GM12872 (cell line): Measurements from ENCODE around the gene RBMS3.

Experiments used
- TF ChIP-seq, protein P1 (sequence below): IDR thresholded peaks from 3 replicates; pipeline ENCODE4 v1.5.1; 2011; ENCODE audit warnings: low read depth, mild to moderate bottlenecking, low read length, moderate library complexity; ENCODE audit not compliant: insufficient read depth

The RBMS3 gene

DNA sequence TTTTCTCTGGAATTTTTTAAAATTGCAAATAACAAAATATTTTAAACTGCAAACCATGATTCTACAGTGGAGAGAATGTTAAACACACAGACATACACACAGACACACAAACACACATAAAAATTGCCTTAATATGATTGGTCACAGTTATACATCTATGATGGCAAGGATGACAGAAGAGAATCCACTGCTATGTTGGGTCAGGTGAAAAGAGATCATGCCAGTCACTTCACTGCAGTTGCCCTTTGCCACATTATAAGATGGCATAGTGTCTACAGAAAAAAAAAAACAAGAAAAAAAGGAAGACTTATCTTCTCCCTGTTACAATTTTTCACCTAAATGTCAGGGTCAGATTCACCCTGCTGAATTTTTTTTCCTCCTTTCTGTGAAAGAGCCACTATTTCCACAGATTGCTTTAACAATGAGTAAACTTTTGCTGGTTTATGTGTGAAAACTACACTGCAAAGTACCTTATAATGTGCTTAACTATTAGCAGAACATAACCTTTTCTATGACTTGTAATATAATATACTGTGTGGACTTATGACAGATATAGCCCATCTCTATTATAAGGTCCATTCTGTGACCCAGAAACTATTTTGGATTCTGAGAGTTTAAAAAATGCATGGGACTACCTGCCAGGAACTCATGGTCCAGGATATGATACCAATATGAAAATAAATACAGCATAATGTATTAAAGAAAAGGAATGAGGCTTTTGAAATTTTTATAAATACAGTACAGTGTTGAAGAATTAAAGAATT, 111.9 kb downstream of the RBMS3 start:
- TF ChIP-seq, protein P1, sequence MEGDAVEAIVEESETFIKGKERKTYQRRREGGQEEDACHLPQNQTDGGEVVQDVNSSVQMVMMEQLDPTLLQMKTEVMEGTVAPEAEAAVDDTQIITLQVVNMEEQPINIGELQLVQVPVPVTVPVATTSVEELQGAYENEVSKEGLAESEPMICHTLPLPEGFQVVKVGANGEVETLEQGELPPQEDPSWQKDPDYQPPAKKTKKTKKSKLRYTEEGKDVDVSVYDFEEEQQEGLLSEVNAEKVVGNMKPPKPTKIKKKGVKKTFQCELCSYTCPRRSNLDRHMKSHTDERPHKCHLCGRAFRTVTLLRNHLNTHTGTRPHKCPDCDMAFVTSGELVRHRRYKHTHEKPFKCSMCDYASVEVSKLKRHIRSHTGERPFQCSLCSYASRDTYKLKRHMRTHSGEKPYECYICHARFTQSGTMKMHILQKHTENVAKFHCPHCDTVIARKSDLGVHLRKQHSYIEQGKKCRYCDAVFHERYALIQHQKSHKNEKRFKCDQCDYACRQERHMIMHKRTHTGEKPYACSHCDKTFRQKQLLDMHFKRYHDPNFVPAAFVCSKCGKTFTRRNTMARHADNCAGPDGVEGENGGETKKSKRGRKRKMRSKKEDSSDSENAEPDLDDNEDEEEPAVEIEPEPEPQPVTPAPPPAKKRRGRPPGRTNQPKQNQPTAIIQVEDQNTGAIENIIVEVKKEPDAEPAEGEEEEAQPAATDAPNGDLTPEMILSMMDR: no peak

DNA sequence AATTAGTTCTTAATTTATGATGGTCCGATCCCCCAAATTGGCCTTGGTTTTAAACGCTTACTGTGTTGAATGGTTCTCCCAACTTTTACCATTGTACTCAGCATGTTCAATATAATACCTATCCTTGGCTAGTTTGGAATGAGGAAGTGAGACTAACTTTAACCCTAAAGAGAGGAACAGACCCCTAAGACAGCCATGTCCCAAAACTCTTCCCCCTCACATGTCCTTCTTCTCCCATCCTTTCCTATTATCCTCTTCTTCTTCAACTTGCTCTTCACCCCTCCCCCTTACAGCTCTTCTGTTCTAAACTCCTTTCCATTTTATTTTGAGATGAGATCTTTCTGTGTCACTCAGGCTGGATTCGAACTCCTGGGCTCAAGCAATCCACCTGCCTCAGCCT, 116.5 kb downstream of the RBMS3 start:
- TF ChIP-seq, protein P1: no peak

DNA sequence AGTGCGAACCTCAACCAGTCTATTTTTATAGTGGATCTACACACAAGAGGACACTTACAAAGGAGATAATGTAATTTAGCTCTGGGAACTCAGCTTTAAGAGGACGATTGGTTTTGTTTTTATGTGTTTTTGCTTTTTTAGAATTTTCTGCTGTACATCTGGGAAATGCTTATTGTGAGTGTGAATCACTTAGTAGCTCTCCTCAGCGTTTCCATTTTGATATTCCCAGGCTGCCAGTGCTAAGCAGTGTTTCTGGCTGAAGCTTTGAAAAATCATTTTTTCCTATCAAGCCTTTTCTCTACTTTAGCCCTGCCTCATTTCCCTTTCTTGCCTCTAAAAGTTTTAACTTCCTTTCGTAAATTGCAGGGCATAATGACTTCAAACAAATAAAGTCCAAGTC, 117.9 kb downstream of the RBMS3 start:
- TF ChIP-seq, protein P1: no peak

DNA sequence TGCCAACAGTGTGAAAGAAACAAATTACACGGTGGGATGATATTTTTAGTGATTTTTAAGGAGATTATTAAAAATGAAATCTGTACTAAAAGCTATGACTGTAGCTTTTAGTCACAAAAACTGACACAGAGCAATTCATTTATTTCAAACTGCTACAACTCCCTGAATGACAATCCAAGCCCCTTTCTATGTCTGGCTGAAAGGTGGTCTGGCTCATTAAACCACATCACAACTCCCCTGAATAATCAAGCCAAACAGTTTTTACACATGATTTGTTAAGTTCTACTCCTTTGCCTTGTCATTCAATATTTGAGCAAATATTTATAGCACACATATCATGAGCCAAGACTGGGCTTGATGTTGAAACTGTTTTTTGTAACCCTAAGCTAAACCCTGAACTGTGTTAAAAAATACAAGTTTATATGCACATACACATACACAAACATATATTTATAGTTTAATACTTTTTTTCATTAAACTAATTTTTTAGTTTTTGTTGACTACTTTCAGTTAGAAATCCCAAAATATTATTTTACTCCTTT, 125.5 kb downstream of the RBMS3 start:
- TF ChIP-seq, protein P1: no peak

DNA sequence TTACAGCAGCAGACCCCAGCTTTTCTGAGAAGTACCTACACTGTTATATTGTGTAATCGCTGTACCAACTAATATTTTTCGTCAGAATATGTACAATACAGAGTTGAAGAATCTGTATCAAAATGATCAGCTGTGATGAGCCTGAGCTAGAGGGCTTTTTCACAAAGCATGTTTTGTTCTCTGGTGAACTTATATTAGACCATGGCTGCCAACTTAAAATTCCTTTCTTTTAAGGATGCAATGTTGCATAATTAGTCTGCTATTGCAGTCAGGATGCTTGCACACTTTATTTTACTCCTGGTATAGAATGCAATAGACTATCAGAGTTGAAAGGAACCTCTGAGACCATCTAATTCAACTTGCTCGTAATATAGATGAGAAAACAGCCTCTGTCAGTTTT, 127.8 kb downstream of the RBMS3 start:
- TF ChIP-seq, protein P1: no peak

DNA sequence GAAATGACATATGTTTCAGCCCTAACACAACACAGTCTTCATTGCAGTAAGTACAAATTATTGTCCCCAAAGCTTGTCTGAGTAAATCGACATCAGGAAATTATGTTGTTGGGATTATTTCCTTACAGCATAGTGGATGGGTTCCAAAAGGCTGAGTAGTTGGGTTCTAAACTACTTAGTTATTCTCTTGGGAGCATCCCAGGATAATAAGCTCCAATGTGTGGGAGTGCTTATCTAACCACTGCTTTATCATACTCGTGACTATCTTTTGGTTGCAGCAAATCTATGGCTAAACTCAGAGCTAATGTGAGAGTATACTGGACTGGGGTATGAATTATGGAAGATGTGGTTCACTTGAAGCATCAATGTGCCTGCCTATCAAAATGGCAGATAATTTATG, 128.5 kb downstream of the RBMS3 start:
- TF ChIP-seq, protein P1: no peak

DNA sequence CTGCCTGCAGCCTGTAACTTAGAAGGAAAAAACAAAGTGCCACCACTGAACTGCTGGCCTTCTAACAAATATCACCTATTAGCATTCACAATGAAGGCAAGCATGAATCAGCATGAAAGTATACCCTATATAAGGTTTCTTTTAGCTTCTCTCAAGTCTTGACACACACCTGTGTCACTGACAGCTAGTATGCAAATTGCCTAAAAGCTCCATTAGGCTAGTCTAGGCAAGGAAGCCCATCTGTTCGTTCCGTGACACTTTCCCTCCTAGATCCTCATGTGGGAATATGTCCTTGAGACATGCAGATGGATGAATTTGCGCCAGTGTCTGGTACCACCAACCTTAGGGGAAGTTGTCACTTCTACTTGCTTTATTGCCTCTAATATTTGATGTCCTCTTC, 129.3 kb downstream of the RBMS3 start:
- TF ChIP-seq, protein P1: no peak
